Heart right ventricle (tissue), 16 donors: Measurements from ENCODE around the gene PFDN1. TPM values are rescaled to one million over a fixed set of nuclear protein-coding genes. Genes with fewer than 3 reads are reported as not detected.

ENCODE experiments used
- ATAC-seq, 8 donors: fragments of 200-7000 bp; cut with Tn5 transposase; one replicate each; pipeline ENCODE4 v1.9.1; 2020; ENCODE audit warnings: mild to moderate bottlenecking in 8 of 8, moderate library complexity in 8 of 8, moderate number of reproducible peaks in 1 of 8
- DNase-seq, 2 donors: peaks; one replicate each; pipeline ENCODE4 v3.0.0-alpha.2; 2020
- H3K27ac ChIP-seq, 10 donors: fragments of 200-600 bp; sonication (generic) in 2 of 10; one replicate each; pipeline versions ENCODE4 v1.5.0 to v1.8.0; 2020 to 2022; ENCODE audit warnings: mild to moderate bottlenecking in 3 of 10
- H3K27me3 ChIP-seq, 7 donors: fragments of 200-600 bp; one replicate each; pipeline ENCODE4 v1.8.0; 2021 to 2022; ENCODE audit warnings: mild to moderate bottlenecking in 2 of 7
- H3K36me3 ChIP-seq, 9 donors: fragments of 200-600 bp; sonication (generic) in 1 of 9; one replicate each; pipeline versions ENCODE4 v1.5.0 to v1.8.0; 2020 to 2022; ENCODE audit warnings: mild to moderate bottlenecking in 2 of 9
- H3K4me1 ChIP-seq, 9 donors: fragments of 200-600 bp; sonication (generic) in 1 of 9; one replicate each; pipeline versions ENCODE4 v1.5.0 to v1.8.0; 2020 to 2022; ENCODE audit warnings: mild to moderate bottlenecking in 4 of 9
- H3K4me3 ChIP-seq, 10 donors: fragments of 200-600 bp; sonication (generic) in 2 of 10; one replicate each; pipeline versions ENCODE4 v1.5.0 to v1.8.0; 2020 to 2022; ENCODE audit warnings: mild to moderate bottlenecking in 7 of 10, moderate library complexity in 2 of 10
- H3K9me3 ChIP-seq, 11 donors: fragments of 200-600 bp in 10 of 11; sonication (generic) in 2 of 11; one replicate each; pipeline versions ENCODE4 v1.5.0 to v1.8.0; 2013 to 2022; ENCODE audit warnings: mild to moderate bottlenecking in 2 of 11, control low read depth in 1 of 11, moderate library complexity in 1 of 11
- CTCF ChIP-seq, 9 donors: fragments of 200-600 bp; sonication (generic) in 2 of 9; IDR thresholded peaks; one replicate each; pipeline versions ENCODE4 v1.5.0 to v1.8.0; 2021 to 2022; ENCODE audit warnings: antibody characterized with exemption in 9 of 9, mild to moderate bottlenecking in 5 of 9, moderate library complexity in 1 of 9
- WGBS, 2 donors: extraction: QIAGEN DNeasy Blood & Tissue Kit; methylation state at CpG; one replicate each; pipeline ENCODE4 v1.1.7; 2013; ENCODE audit warnings: inconsistent platforms in 1 of 2; 5-methylcytosine and 5-hydroxymethylcytosine counted together
- intact Hi-C, 10 donors: fragments of 100-400 bp; cut with DNase I; formaldehyde crosslinking; loops; one replicate each; pipeline versions ENCODE4 v1.11.1 to v1.14.2; 2022
- polyA plus RNA-seq, 2 donors: library from polyadenylated mRNA; stranded (reverse); fragments of 200-250 nt; gene quantifications; one replicate each; pipeline ENCODE4 v1.2.3, GENCODE V29; 2013
- total RNA-seq, 10 donors: library from RNA; stranded (reverse); fragmentation: NEBNext Ultra II Directional in 3 of 10; extraction: Animal tissue kit (Norgen Biotek cat#: 25700) in 3 of 10; gene quantifications; one replicate each; pipeline versions ENCODE4 v1.2.1 to v1.2.4, GENCODE V29; 2021 to 2023
- donor health status: Arrhythmogenic right ventricular cardiomyopathy.
- donor health status: ischemic (EF 13 %, LVEDD 7.1; RV severe dilation, severe dysfunction).
- donor health status: healthy with polysubstance abuse.
- donor health status: DM: no; HTN: yes; CAD: no.
- donor health status: DM: no; HTN: no; CAD: no.
- donor health status: ischemic (EF 25% LVEDD 6.9; RV normal size, moderate dysfunction).
- donor health status: ischemic (EF 25% LVEDD 5.7; RV mildly dilated, moderate dysfunction).
- donor health status: healthy.
- donor health status: DM: yes; HTN: yes; CAD: no.
- donor health status: Ischemic cardiomyopathy.
- donor health status: ischemic (EF 35%, LVEDD 5.7; RV mildly dilated, moderate dysfunction).
- donor health status: nonischemic (EF 11% LVEDD 7.7; RV severe dilation, severe dysfunction).
- donor health status: DM: yes; HTN: yes; CAD: no.
- donor health status: PGD.
- donor health status: ischemic (EF 29% LVEDD 5.4; RV normal size, mild dysfunction).
- donor health status: nonischemic (EF 23%, LVEDD 6.1; RV moderate dilation, normal function).

The PFDN1 gene
- total and polyA plus RNA-seq, 12 donors, result 56.8 to 100 (median 80.7) TPM

GRCh38 chr5:140299056-140299455, 3.8 kb downstream of the PFDN1 start:
- no peak for TF ChIP-seq CTCF (IDR thresholded peaks at IDR 0.05)
- no peak for ATAC-seq
- Histone ChIP-seq H3K4me3 (no peak overlapping the region), H3K36me3 (peaks cover 0 to 26% (median 12%) of the 10 kb centered on the region in 9 donors), H3K27ac (peak overlapping the region in 5 of 10 donors; percentile 62 to 88 (median 79)), H3K27me3 (no peaks in the 10 kb centered on the region), H3K4me1 (peaks cover 5 to 81% (median 73%) of the 10 kb centered on the region in 9 donors), H3K9me3 (no peaks in the 10 kb centered on the region)
- 93 to 95% methylated on average over 5 of the region's 5 CpGs for WGBS, 2 donors
- intact Hi-C loops, result loop anchor here in 6 of 10 donors (5.0 to 10.0 kb wide), 6 partner anchors 37 to 48 kb away; partner anchors contain the start of gene HBEGF (in 3 of the 6)
- DNase-seq, result no peak

- ATAC-seq (no peak), DNase-seq (no peak)
- WGBS, 2 donors, result 54 to 64% methylated on average over 1 of the region's 1 CpG
- H3K9me3 ChIP-seq, result no peaks in the 10 kb centered on the region
- no peak overlapping the region for H3K4me3 ChIP-seq
- TF ChIP-seq CTCF (IDR thresholded peaks at IDR 0.05), result no peak
- peaks cover 0 to 26% (median 12%) of the 10 kb centered on the region in 9 donors for H3K36me3 ChIP-seq
- H3K27ac ChIP-seq, result peak overlapping the region in 6 of 10 donors; percentile 38 to 88 (median 78)
- H3K27me3 ChIP-seq, result no peaks in the 10 kb centered on the region
- H3K4me1 ChIP-seq, result peaks cover 2 to 84% (median 77%) of the 10 kb centered on the region in 9 donors
- intact Hi-C loops, result loop anchor here in 6 of 10 donors (5.0 to 10.0 kb wide), 6 partner anchors 36 to 49 kb away; partner anchors contain the start of gene HBEGF (in 3 of the 6)
Observed at GRCh38 chr5:140298183-140298601, 4.7 kb downstream of the PFDN1 start.

- H3K27ac ChIP-seq, result peak overlapping the region in 8 of 10 donors; percentile 13 to 88 (median 70)
- TF ChIP-seq CTCF (IDR thresholded peaks at IDR 0.05), result no peak
- WGBS, 2 donors, result 43 to 47% methylated on average over 5 of the region's 5 CpGs
Observed at GRCh38 chr5:140297283-140297682, 5.6 kb downstream of the PFDN1 start.

GRCh38 chr5:140296289-140296688, 6.6 kb downstream of the PFDN1 start:
- 83 to 89% methylated on average over 3 of the region's 3 CpGs for WGBS, 2 donors
- no peak overlapping the region for H3K4me3 ChIP-seq
- H3K9me3 ChIP-seq, result no peaks in the 10 kb centered on the region
- intact Hi-C loops, result loop anchor here in 6 of 10 donors (5.0 to 10.0 kb wide), 6 partner anchors 34 to 51 kb away; partner anchors contain the start of gene HBEGF (in 3 of the 6)
- H3K27ac ChIP-seq, result peak overlapping the region in 8 of 10 donors; percentile 13 to 88 (median 76)
- peaks cover 4 to 93% (median 84%) of the 10 kb centered on the region in 9 donors for H3K4me1 ChIP-seq
- no peak for DNase-seq
- no peaks in the 10 kb centered on the region for H3K27me3 ChIP-seq
- no peak for TF ChIP-seq CTCF (IDR thresholded peaks at IDR 0.05)
- H3K36me3 ChIP-seq, result peaks cover 0 to 26% (median 12%) of the 10 kb centered on the region in 9 donors
- no peak for ATAC-seq

More at GRCh38 chr5:140297283-140297682, 5.6 kb downstream of the PFDN1 start:
- ATAC-seq (peak in 2 of 8 donors; percentile 46 to 50), DNase-seq (no peak)
- intact Hi-C loops, result loop anchor here in 6 of 10 donors (5.0 to 10.0 kb wide), 6 partner anchors 35 to 50 kb away; partner anchors contain the start of gene HBEGF (in 3 of the 6)
- Histone ChIP-seq H3K36me3 (peaks cover 0 to 26% (median 12%) of the 10 kb centered on the region in 9 donors), H3K4me1 (peaks cover 2 to 93% (median 84%) of the 10 kb centered on the region in 9 donors), H3K27me3 (no peaks in the 10 kb centered on the region), H3K9me3 (no peaks in the 10 kb centered on the region), H3K4me3 (no peak overlapping the region)
